Measurements from ENCODE around the gene RFX3. TPM values are rescaled to one million over a fixed set of nuclear protein-coding genes. Genes with fewer than 3 reads are reported as not detected.

The RFX3 gene
- total RNA-seq, 2 experiments from 2014 or later = 6.8 to 9.0 TPM

DNA sequence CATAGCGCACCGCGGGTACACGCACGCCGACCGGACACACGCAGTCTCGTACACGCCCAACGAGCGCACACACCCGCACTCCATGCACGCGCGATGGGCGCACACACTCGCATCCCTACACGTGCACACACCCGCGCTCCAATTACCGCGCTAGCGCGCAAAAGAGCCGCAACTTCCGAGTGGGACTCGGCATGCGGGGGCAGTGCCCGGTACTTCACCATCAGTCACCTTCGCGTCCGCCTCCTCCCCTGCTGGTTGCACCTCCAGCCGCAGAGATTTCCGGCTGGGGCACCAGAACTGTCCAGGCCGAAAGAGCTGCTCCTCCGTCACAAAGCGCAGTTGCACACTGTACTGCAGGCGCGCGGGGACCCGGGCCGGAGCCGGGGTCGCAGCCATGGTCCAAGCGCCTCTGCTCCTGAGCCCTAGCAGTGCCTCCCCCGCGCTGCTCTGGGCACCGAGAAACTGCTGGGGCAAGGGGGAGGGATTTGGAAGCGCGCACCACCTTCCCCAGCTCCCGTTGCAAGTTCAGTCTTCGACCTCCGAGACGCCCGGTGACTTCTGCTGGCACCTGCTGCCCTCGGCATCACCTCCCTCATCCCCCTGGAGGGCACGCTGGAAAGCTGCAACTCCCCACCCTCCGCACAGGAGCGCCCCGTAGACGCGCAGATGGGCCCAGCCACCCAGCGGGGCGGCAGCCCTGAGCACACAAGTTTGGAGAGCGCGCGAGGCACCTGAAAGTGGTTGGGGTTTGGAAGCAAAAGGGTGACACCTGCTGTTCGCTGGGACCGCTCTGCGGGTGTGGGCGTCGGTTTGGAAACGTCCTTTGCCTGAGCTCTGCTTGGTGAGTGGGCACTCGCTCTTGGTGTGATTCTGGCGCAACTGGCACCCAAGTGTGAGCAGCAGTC, 344.5 kb downstream of the RFX3 start:
- no peaks in the 10 kb centered on the region for H3K36me3 Mint-ChIP-seq (ENCODE audit: low read depth)
- H3K27ac Mint-ChIP-seq = no peak overlapping the region

DNA sequence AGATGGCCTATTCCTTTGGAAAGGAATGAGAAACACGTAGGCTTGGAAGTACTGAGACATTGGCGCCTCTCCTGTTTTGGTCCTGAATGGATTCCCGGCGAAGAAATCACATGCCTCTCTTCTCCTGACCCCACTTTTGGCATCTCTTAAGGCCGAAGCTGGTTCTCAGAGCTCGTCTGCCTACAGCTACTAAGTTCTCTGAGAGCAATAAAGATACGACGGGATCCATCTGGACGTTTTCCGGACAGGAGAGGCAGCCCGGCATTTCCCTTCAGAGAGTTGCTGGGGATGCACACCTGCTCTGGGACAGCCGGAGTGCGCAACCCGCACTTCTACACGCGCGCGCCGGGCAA, 345.1 kb downstream of the RFX3 start:
- POLR2A ChIA-PET = no interaction called here
- no peak for ATAC-seq
- H3K36me3 Mint-ChIP-seq (ENCODE audit: low read depth) = no peaks in the 10 kb centered on the region
- H3K27ac Mint-ChIP-seq = no peak overlapping the region
- H3K4me1 Mint-ChIP-seq (ENCODE audit: low read depth) = peaks cover 7% of the 10 kb centered on the region
- no peaks in the 10 kb centered on the region for H3K9me3 Mint-ChIP-seq (ENCODE audit: insufficient read depth)
- no peak for DNase-seq
- CTCF ChIA-PET = interaction anchor here (4.0 kb wide), 1 partner anchor 323 kb away, joined by 33 read pairs; no protein-coding TSS in a partner anchor
- H3K27me3 Mint-ChIP-seq (ENCODE audit: low read depth) = peaks cover 38% of the 10 kb centered on the region
- H3K4me3 Mint-ChIP-seq = no peak overlapping the region

More for the DNA sequence above, 344.5 kb downstream of the RFX3 start:
- peaks cover 37% of the 10 kb centered on the region for H3K27me3 Mint-ChIP-seq (ENCODE audit: low read depth)
- peaks cover 7% of the 10 kb centered on the region for H3K4me1 Mint-ChIP-seq (ENCODE audit: low read depth)
- ATAC-seq (peak; percentile 81), DNase-seq (peak; percentile 57)
- H3K4me3 Mint-ChIP-seq = peak overlapping the region; percentile 50
- ChIA-PET CTCF (interaction anchor here (0.9 to 4.0 kb wide), 4 partner anchors 9 to 337 kb away, joined by 5 to 33 read pairs (median 7); partner anchors contain the start of gene PUM3), POLR2A (no interaction called here)
- H3K9me3 Mint-ChIP-seq (ENCODE audit: insufficient read depth) = no peaks in the 10 kb centered on the region

DNA sequence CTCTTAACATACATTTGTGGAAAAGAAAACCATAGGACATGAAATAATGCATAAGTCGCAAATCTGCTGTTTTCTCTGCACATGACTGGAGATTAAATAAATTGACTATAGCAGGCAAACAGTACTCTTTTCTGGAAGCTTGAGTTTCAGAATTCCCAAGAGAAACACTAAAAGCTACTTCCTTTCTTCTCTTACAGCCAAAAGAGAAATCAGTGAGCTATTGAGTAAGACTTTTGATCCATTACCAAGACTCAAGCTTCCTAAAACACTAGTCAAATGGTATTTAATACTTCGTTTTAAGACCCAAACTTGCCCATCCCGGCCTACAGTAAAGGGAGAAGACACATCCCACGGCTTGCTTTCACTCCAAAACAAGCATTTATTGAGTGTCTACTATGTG, 346.1 kb downstream of the RFX3 start:
- Mint-ChIP-seq H3K4me1 (ENCODE audit: low read depth) (peaks cover 7% of the 10 kb centered on the region), H3K36me3 (ENCODE audit: low read depth) (no peaks in the 10 kb centered on the region), H3K27me3 (ENCODE audit: low read depth) (peaks cover 36% of the 10 kb centered on the region), H3K27ac (no peak overlapping the region), H3K4me3 (no peak overlapping the region), H3K9me3 (ENCODE audit: insufficient read depth) (no peaks in the 10 kb centered on the region)
- ChIA-PET POLR2A (no interaction called here), CTCF (interaction anchor here (4.0 kb wide), 1 partner anchor 322 kb away, joined by 33 read pairs; no protein-coding TSS in a partner anchor)
- ATAC-seq (no peak), DNase-seq (no peak)

DNA sequence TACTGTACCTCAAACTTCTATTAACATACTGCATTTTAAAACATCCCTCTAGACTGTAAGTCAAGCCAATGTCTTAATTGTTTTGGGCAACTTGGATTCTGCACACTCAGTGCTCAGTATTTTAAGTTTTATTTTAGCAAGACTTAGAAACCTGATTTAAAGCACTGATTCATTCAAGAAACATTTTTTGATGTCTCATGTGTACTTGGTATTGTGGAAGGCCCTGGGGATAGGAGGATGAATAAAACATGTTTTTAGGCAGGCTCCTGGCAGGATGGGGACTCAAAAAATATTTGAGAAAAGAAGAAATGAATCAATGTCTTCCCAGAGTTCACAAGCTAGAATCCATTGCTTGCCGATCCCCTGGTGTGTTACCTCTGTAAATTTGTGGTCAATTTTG, 347.9 kb downstream of the RFX3 start:
- Mint-ChIP-seq H3K4me1 (ENCODE audit: low read depth) (peaks cover 7% of the 10 kb centered on the region), H3K4me3 (no peak overlapping the region), H3K36me3 (ENCODE audit: low read depth) (no peaks in the 10 kb centered on the region), H3K27ac (no peak overlapping the region), H3K9me3 (ENCODE audit: insufficient read depth) (no peaks in the 10 kb centered on the region), H3K27me3 (ENCODE audit: low read depth) (peaks cover 31% of the 10 kb centered on the region)
- DNase-seq (no peak), ATAC-seq (no peak)
- ChIA-PET POLR2A (no interaction called here), CTCF (no interaction called here)

DNA sequence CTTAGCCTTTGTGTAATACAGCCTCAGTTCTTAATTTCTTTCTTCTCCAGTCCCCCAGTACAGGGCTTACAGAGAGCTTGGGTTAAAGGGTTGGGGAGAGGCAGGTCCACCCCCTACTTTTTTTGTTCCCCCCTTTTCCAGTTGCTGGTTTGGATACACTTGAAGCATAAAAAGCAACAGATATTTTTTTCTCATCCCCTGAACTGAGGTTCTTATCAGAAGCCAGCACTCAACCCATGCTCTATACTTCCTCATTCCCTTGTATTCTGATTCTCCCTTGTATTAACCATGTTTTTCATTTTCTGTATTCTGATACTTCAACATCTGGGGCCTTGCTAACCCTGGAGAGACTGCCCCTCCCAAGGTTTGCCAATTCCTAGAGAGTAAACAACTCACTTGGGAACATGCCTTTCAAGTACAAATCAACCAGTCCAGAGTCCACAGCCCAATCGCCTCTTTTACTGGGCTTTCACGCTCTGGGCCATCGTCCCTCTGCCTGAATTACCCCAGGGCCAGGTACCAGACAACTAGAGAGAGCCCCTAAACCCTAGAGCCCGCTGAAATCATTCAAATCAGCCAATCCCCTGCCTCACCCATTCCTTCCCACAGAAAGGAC, 348.5 kb downstream of the RFX3 start:
- DNase-seq (no peak), ATAC-seq (no peak)
- H3K9me3 Mint-ChIP-seq (ENCODE audit: insufficient read depth) = no peaks in the 10 kb centered on the region
- ChIA-PET CTCF (no interaction called here), POLR2A (no interaction called here)
- H3K4me3 Mint-ChIP-seq = no peak overlapping the region
- peaks cover 7% of the 10 kb centered on the region for H3K4me1 Mint-ChIP-seq (ENCODE audit: low read depth)
- H3K27me3 Mint-ChIP-seq (ENCODE audit: low read depth) = peaks cover 29% of the 10 kb centered on the region
- no peak overlapping the region for H3K27ac Mint-ChIP-seq
- H3K36me3 Mint-ChIP-seq (ENCODE audit: low read depth) = no peaks in the 10 kb centered on the region

DNA sequence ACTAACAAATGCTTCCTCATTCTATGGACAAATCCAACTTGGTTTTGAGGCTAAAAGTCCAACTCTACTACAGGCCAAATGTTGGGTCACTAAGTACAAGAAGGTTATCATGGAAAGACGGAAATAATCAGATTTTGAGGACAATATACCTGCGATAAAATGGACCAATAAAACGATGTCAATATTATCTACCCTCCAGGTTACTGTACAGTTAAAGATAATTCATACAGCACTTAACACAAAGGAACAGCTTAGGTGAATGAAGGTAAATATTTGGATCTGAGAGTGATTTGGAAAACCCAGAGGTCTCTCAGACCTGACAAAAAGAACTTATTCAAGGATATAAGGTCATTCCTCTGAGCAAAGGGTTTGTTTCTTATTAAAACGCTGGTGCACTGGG, 352.4 kb downstream of the RFX3 start:
- no peaks in the 10 kb centered on the region for H3K9me3 Mint-ChIP-seq (ENCODE audit: insufficient read depth)
- no peak overlapping the region for H3K4me3 Mint-ChIP-seq
- CTCF ChIA-PET = no interaction called here
- ATAC-seq = no peak
- peaks cover 10% of the 10 kb centered on the region for H3K27me3 Mint-ChIP-seq (ENCODE audit: low read depth)
- no peak overlapping the region for H3K27ac Mint-ChIP-seq
- H3K36me3 Mint-ChIP-seq (ENCODE audit: low read depth) = no peaks in the 10 kb centered on the region
- DNase-seq = no peak
- no peaks in the 10 kb centered on the region for H3K4me1 Mint-ChIP-seq (ENCODE audit: low read depth)
- POLR2A ChIA-PET = no interaction called here

DNA sequence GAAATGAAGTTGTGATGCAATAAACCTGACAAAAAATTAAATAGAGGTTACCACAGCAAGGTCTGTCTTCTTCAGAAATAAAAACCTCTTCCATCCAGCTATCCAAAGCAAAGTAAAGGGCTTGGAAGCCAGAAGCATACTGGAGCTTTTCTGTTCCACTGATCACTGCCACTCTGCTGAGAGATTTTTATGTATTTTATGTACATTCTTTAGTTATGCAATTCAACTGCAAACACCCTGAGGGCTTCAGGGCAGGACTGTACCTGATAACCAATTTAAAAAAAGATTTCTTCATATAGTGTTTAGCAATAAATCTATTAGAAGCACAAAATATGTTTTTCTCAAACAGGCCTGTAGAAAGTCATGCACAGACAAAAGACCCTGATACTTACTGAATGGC, 355.0 kb downstream of the RFX3 start:
- DNase-seq (no peak), ATAC-seq (no peak)
- H3K36me3 Mint-ChIP-seq (ENCODE audit: low read depth) = no peaks in the 10 kb centered on the region
- ChIA-PET POLR2A (no interaction called here), CTCF (no interaction called here)
- H3K27ac Mint-ChIP-seq = no peak overlapping the region
- H3K9me3 Mint-ChIP-seq (ENCODE audit: insufficient read depth) = no peaks in the 10 kb centered on the region
- H3K4me1 Mint-ChIP-seq (ENCODE audit: low read depth) = no peaks in the 10 kb centered on the region
- no peak overlapping the region for H3K4me3 Mint-ChIP-seq
- H3K27me3 Mint-ChIP-seq (ENCODE audit: low read depth) = peaks cover 15% of the 10 kb centered on the region

Measured in activated CD8-positive, alpha-beta T cell treated with anti-CD3 and anti-CD28 coated beads, Interleukin-2, amount 10 ng/mL, durations not matched to agents 7 days and 5 days (primary cell).